Liver (tissue), 9 donors: ENCODE data around the gene SH3GL1. TPM values are rescaled to one million over a fixed set of nuclear protein-coding genes. Genes with fewer than 3 reads are reported as not detected.

Source experiments
- DNase-seq: peaks from one replicate; pipeline ENCODE4 v3.0.0-alpha.2; 2017; ENCODE audit warnings: low spot score
- H3K27ac ChIP-seq, 2 donors: one replicate each; pipeline ENCODE4 v1.7.0; 2013; ENCODE audit warnings: inconsistent platforms in 2 of 2, low read length in 2 of 2, control low read depth in 1 of 2, low read depth in 1 of 2, mild to moderate bottlenecking in 1 of 2
- H3K27me3 ChIP-seq, 4 donors: one replicate each; pipeline versions ENCODE4 v1.6.1 to v1.7.0; 2013; ENCODE audit warnings: low read length in 3 of 4, inconsistent platforms in 1 of 4, mild to moderate bottlenecking in 1 of 4, moderate library complexity in 1 of 4; ENCODE audit not compliant: control insufficient read depth in 4 of 4, insufficient read depth in 4 of 4
- H3K36me3 ChIP-seq, 4 donors: one replicate each; pipeline versions ENCODE4 v1.6.1 to v1.7.0; 2013; ENCODE audit warnings: low read length in 3 of 4, mild to moderate bottlenecking in 3 of 4, low read depth in 1 of 4, moderate library complexity in 1 of 4; ENCODE audit not compliant: control insufficient read depth in 4 of 4, insufficient read depth in 3 of 4
- H3K4me1 ChIP-seq, 4 donors: one replicate each; pipeline versions ENCODE4 v1.6.1 to v1.7.0; 2013; ENCODE audit warnings: low read length in 3 of 4, mild to moderate bottlenecking in 3 of 4, moderate library complexity in 1 of 4; ENCODE audit not compliant: control insufficient read depth in 4 of 4, insufficient read depth in 4 of 4
- H3K4me3 ChIP-seq, 3 donors: one replicate each; pipeline versions ENCODE4 v1.6.1 to v1.7.0; 2013; ENCODE audit warnings: low read length in 3 of 3, control low read depth in 1 of 3, low read depth in 1 of 3, mild to moderate bottlenecking in 1 of 3
- H3K9ac ChIP-seq, 2 donors: one replicate each; pipeline ENCODE4 v1.7.0; 2013; ENCODE audit warnings: low read length in 2 of 2, mild to moderate bottlenecking in 2 of 2, moderate library complexity in 2 of 2, control low read depth in 1 of 2, low read depth in 1 of 2
- H3K9me3 ChIP-seq, 4 donors: one replicate each; pipeline versions ENCODE4 v1.6.1 to v1.7.0; 2013; ENCODE audit warnings: low read length in 3 of 4; ENCODE audit not compliant: control insufficient read depth in 4 of 4
- ATF3 ChIP-seq: IDR thresholded peaks from 2 replicates; pipeline ENCODE4 v1.6.1; 2016; ENCODE audit warnings: antibody characterized with exemption
- CTCF ChIP-seq: fragments of 150-350 bp; IDR thresholded peaks from 2 replicates; pipeline ENCODE4 v1.5.1; 2017; ENCODE audit warnings: improper control_type of control experiment, low read depth, low read length; ENCODE audit not compliant: missing input control
- EGR1 ChIP-seq, 2 donors: IDR thresholded peaks; 2 replicates each; pipeline ENCODE4 v1.6.1; 2016 to 2018; ENCODE audit warnings: antibody characterized with exemption in 2 of 2, low read depth in 2 of 2
- FOXA1 ChIP-seq: IDR thresholded peaks from 2 replicates; pipeline ENCODE4 v1.6.1; 2016; ENCODE audit warnings: antibody characterized with exemption
- FOXA2 ChIP-seq: IDR thresholded peaks from 2 replicates; pipeline ENCODE4 v1.6.1; 2016; ENCODE audit warnings: antibody characterized with exemption
- GABPA ChIP-seq, 2 donors: IDR thresholded peaks in 1 of 2; conservative IDR thresholded peaks in 1 of 2; 2 replicates each; pipeline ENCODE4 v1.6.1; 2016; ENCODE audit warnings: antibody characterized with exemption in 2 of 2, mild to moderate bottlenecking in 1 of 2, moderate library complexity in 1 of 2
- HNF4A ChIP-seq, 2 donors: conservative IDR thresholded peaks; 2 replicates each; pipeline ENCODE4 v1.6.1; 2016; ENCODE audit warnings: antibody characterized with exemption in 2 of 2, mild to moderate bottlenecking in 2 of 2
- HNF4G ChIP-seq: IDR thresholded peaks from 2 replicates; pipeline ENCODE4 v1.6.1; 2016; ENCODE audit warnings: antibody characterized with exemption
- JUND ChIP-seq, 2 donors: IDR thresholded peaks; 2 replicates each; pipeline ENCODE4 v1.6.1; 2016; ENCODE audit warnings: antibody characterized with exemption in 2 of 2
- MAX ChIP-seq: IDR thresholded peaks from 2 replicates; pipeline ENCODE4 v1.6.1; 2016; ENCODE audit warnings: antibody characterized with exemption
- NR2F2 ChIP-seq: IDR thresholded peaks from 2 replicates; pipeline ENCODE4 v1.6.1; 2016; ENCODE audit warnings: antibody characterized with exemption
- RAD21 ChIP-seq, 2 donors: IDR thresholded peaks; 2 replicates each; pipeline ENCODE4 v1.6.1; 2016; ENCODE audit warnings: antibody characterized with exemption in 2 of 2, mild to moderate bottlenecking in 2 of 2
- SP1 ChIP-seq: IDR thresholded peaks from 2 replicates; pipeline ENCODE4 v1.6.1; 2018; ENCODE audit warnings: antibody characterized with exemption, mild to moderate bottlenecking
- TAF1 ChIP-seq: conservative IDR thresholded peaks from 2 replicates; pipeline ENCODE4 v1.6.1; 2016; ENCODE audit warnings: antibody characterized with exemption, mild to moderate bottlenecking
- YY1 ChIP-seq: IDR thresholded peaks from 2 replicates; pipeline ENCODE4 v1.6.1; 2016; ENCODE audit warnings: antibody characterized with exemption, mild to moderate bottlenecking
- ZBTB33 ChIP-seq: IDR thresholded peaks from 2 replicates; pipeline ENCODE4 v1.6.1; 2016; ENCODE audit warnings: antibody characterized with exemption
- WGBS: extraction: QIAGEN DNeasy Blood & Tissue Kit; methylation state at CpG from one replicate; pipeline ENCODE4 v1.1.7; 2013; 5-methylcytosine and 5-hydroxymethylcytosine counted together
- polyA plus RNA-seq, 2 donors: library from polyadenylated mRNA; stranded (reverse) in 1 of 2; unstranded in 1 of 2; fragments of 200-250 nt in 1 of 2; fragments of >200 nt in 1 of 2; fragmentation: Nextera tagmentation in 1 of 2; extraction: Ambion mirVana in 1 of 2; gene quantifications; one replicate each; pipeline versions ENCODE4 v1.2.1 to v1.2.3, GENCODE V29; 2013 to 2015
- total RNA-seq, 2 donors: library from RNA; depleted of rRNA; stranded (reverse); fragments of >200 nt; gene quantifications; one replicate each; pipeline ENCODE4 v1.2.3, GENCODE V29; 2014
- donor health status: healthy.
- donor health status: healthy.
- donor health status: healthy.
- donor health status: healthy.
- donor health status: healthy.

SH3GL1 gene
- total and polyA plus RNA-seq, 4 donors, result 16.5 to 27.8 (median 18.2) TPM

- no peak for TF ChIP-seq FOXA1
- peak; percentile 100 for TF ChIP-seq SP1
- TF ChIP-seq GABPA (IDR thresholded peaks at IDR 0.05 in 1 of 2, conservative IDR thresholded peaks at IDR 0.05 in 1 of 2), result no peak
- TF ChIP-seq HNF4A (conservative IDR thresholded peaks at IDR 0.05), result peak; percentile 8 to 38
- H3K9me3 ChIP-seq, result no peaks in the 10 kb centered on the region
- H3K27me3 ChIP-seq, result no peaks in the 10 kb centered on the region
- peak; percentile 95 for DNase-seq
- H3K4me1 ChIP-seq, result peaks cover 3 to 12% (median 8%) of the 10 kb centered on the region in 4 donors
- peaks cover 0 to 3% (median 2%) of the 10 kb centered on the region in 4 donors for H3K36me3 ChIP-seq
- H3K9ac ChIP-seq, result peak overlapping the region in 1 of 2 donors; percentile 25
- peak overlapping the region in 1 of 3 donors; percentile 43 for H3K4me3 ChIP-seq
- WGBS, result 19% methylated on average over 48 of the region's 49 CpGs
- peak overlapping the region in 1 of 2 donors; percentile 7 for H3K27ac ChIP-seq
Measured at GRCh38 chr19:4328243-4328990, 71.9 kb downstream of the SH3GL1 start.

GRCh38 chr19:4327877-4328242, 72.5 kb downstream of the SH3GL1 start:
- no peaks in the 10 kb centered on the region for H3K9me3 ChIP-seq
- 23% methylated on average over 13 of the region's 13 CpGs for WGBS
- H3K36me3 ChIP-seq, result peaks cover 0 to 3% (median 1%) of the 10 kb centered on the region in 4 donors
- H3K27ac ChIP-seq, result no peak overlapping the region
- no peaks in the 10 kb centered on the region for H3K27me3 ChIP-seq
- TF ChIP-seq YY1, result no peak
- no peak for TF ChIP-seq SP1
- no peak for TF ChIP-seq ATF3
- TF ChIP-seq FOXA2, result no peak
- TF ChIP-seq TAF1, result no peak
- TF ChIP-seq JUND (IDR thresholded peaks at IDR 0.05), result no peak
- no peak for TF ChIP-seq FOXA1
- TF ChIP-seq EGR1 (IDR thresholded peaks at IDR 0.05; ENCODE audit: low read depth in 2 of 2), result no peak
- no peak for TF ChIP-seq HNF4G
- TF ChIP-seq CTCF, result no peak
- no peak for TF ChIP-seq HNF4A (conservative IDR thresholded peaks at IDR 0.05)
- TF ChIP-seq NR2F2, result no peak
- no peak for TF ChIP-seq MAX
- no peak for TF ChIP-seq RAD21 (IDR thresholded peaks at IDR 0.05)
- TF ChIP-seq GABPA (IDR thresholded peaks at IDR 0.05 in 1 of 2, conservative IDR thresholded peaks at IDR 0.05 in 1 of 2), result no peak
- TF ChIP-seq ZBTB33, result no peak
- peaks cover 3 to 14% (median 8%) of the 10 kb centered on the region in 4 donors for H3K4me1 ChIP-seq
- peak overlapping the region; percentile 38 to 47 (median 42) for H3K4me3 ChIP-seq
- DNase-seq, result no peak
- H3K9ac ChIP-seq, result no peak overlapping the region
